ENCODE results near the gene PRIMPOL. TPM values are rescaled to one million over a fixed set of nuclear protein-coding genes. Genes with fewer than 3 reads are reported as not detected.
A peak's percentile ranks its signal among the peaks of the same experiment; 100 is the strongest.

PRIMPOL gene
- total RNA-seq, 2 experiments from 2014 or later: 21.0 to 25.3 TPM

GRCh38 chr4:184662236-184662635 is 12.7 kb downstream of the PRIMPOL start:
- ATAC-seq (no peak), DNase-seq (no peak)
- Mint-ChIP-seq H3K36me3 (peaks cover 33% of the 10 kb centered on the region), H3K9me3 (ENCODE audit: low read depth) (no peaks in the 10 kb centered on the region), H3K4me1 (peaks cover 8% of the 10 kb centered on the region), H3K4me3 (no peak overlapping the region), H3K27ac (no peak overlapping the region), H3K27me3 (no peaks in the 10 kb centered on the region)
- CTCF ChIA-PET: interaction anchor here (2.1 kb wide), 1 partner anchor 12 kb away, joined by 7 read pairs; the partner anchor contains the start of genes CASP3 and PRIMPOL

GRCh38 chr4:184664445-184665210 is 15.1 kb downstream of the PRIMPOL start:
- no peak for DNase-seq
- no peak overlapping the region for H3K4me3 Mint-ChIP-seq
- H3K27ac Mint-ChIP-seq: no peak overlapping the region
- CTCF ChIA-PET: interaction anchor here (1.1 kb wide), 1 partner anchor 15 kb away, joined by 3 read pairs; the partner anchor contains the start of gene PRIMPOL
- no peak for ATAC-seq
- peaks cover 37% of the 10 kb centered on the region for H3K36me3 Mint-ChIP-seq
- H3K4me1 Mint-ChIP-seq: peaks cover 30% of the 10 kb centered on the region
- no peaks in the 10 kb centered on the region for H3K27me3 Mint-ChIP-seq
- H3K9me3 Mint-ChIP-seq (ENCODE audit: low read depth): no peaks in the 10 kb centered on the region

- ATAC-seq (no peak), DNase-seq (no peak)
- H3K36me3 Mint-ChIP-seq: peaks cover 30% of the 10 kb centered on the region
- H3K4me1 Mint-ChIP-seq: peaks cover 36% of the 10 kb centered on the region
- H3K27me3 Mint-ChIP-seq: no peaks in the 10 kb centered on the region
- H3K9me3 Mint-ChIP-seq (ENCODE audit: low read depth): no peaks in the 10 kb centered on the region
- no peak overlapping the region for H3K4me3 Mint-ChIP-seq
- peak overlapping the region; percentile 62 for H3K27ac Mint-ChIP-seq
- CTCF ChIA-PET: interaction anchor here (1.1 kb wide), 1 partner anchor 28 kb away, joined by 5 read pairs; no protein-coding TSS in a partner anchor
Observed at GRCh38 chr4:184666670-184667069, 17.1 kb downstream of the PRIMPOL start.

GRCh38 chr4:184668096-184668495 is 18.6 kb downstream of the PRIMPOL start:
- DNase-seq (no peak), ATAC-seq (peak; percentile 35)
- peak overlapping the region; percentile 93 for H3K27ac Mint-ChIP-seq
- CTCF ChIA-PET: interaction anchor here (1.0 to 2.4 kb wide), 3 partner anchors 19 to 403 kb away, joined by 3 to 13 read pairs (median 5); partner anchors contain the start of genes CASP3, CENPU and PRIMPOL
- peaks cover 36% of the 10 kb centered on the region for H3K36me3 Mint-ChIP-seq
- H3K4me1 Mint-ChIP-seq: peaks cover 36% of the 10 kb centered on the region
- no peak overlapping the region for H3K4me3 Mint-ChIP-seq
- no peaks in the 10 kb centered on the region for H3K9me3 Mint-ChIP-seq (ENCODE audit: low read depth)
- H3K27me3 Mint-ChIP-seq: no peaks in the 10 kb centered on the region

- peaks cover 36% of the 10 kb centered on the region for H3K4me1 Mint-ChIP-seq
- peaks cover 37% of the 10 kb centered on the region for H3K36me3 Mint-ChIP-seq
- ATAC-seq (peak; percentile 89), DNase-seq (peak; percentile 63)
- CTCF ChIA-PET: interaction anchor here (1.0 to 2.4 kb wide), 3 partner anchors 20 to 404 kb away, joined by 3 to 13 read pairs (median 5); partner anchors contain the start of genes CASP3, CENPU and PRIMPOL
- peak overlapping the region; percentile 3 for H3K4me3 Mint-ChIP-seq
- no peaks in the 10 kb centered on the region for H3K9me3 Mint-ChIP-seq (ENCODE audit: low read depth)
- H3K27me3 Mint-ChIP-seq: no peaks in the 10 kb centered on the region
- peak overlapping the region; percentile 93 for H3K27ac Mint-ChIP-seq
Observed at GRCh38 chr4:184668511-184669114, 19.1 kb downstream of the PRIMPOL start.

- H3K9me3 Mint-ChIP-seq (ENCODE audit: low read depth): no peaks in the 10 kb centered on the region
- H3K27me3 Mint-ChIP-seq: no peaks in the 10 kb centered on the region
- no peak for DNase-seq
- peak overlapping the region; percentile 76 for H3K27ac Mint-ChIP-seq
- peaks cover 39% of the 10 kb centered on the region for H3K36me3 Mint-ChIP-seq
- CTCF ChIA-PET: interaction anchor here (1.0 to 2.4 kb wide), 3 partner anchors 21 to 405 kb away, joined by 3 to 13 read pairs (median 5); partner anchors contain the start of genes CASP3, CENPU and PRIMPOL
- ATAC-seq: no peak
- H3K4me1 Mint-ChIP-seq: peaks cover 36% of the 10 kb centered on the region
- H3K4me3 Mint-ChIP-seq: peak overlapping the region; percentile 3
Observed at GRCh38 chr4:184669251-184669650, 19.7 kb downstream of the PRIMPOL start.

GRCh38 chr4:184671101-184671500 is 21.6 kb downstream of the PRIMPOL start:
- Mint-ChIP-seq H3K4me1 (peaks cover 36% of the 10 kb centered on the region), H3K27ac (no peak overlapping the region), H3K4me3 (no peak overlapping the region), H3K9me3 (ENCODE audit: low read depth) (no peaks in the 10 kb centered on the region), H3K36me3 (peaks cover 38% of the 10 kb centered on the region), H3K27me3 (no peaks in the 10 kb centered on the region)
- DNase-seq (no peak), ATAC-seq (no peak)
- CTCF ChIA-PET: no interaction called here

- H3K27me3 Mint-ChIP-seq: no peaks in the 10 kb centered on the region
- CTCF ChIA-PET: interaction anchor here (1.3 kb wide), 1 partner anchor 73 kb away, joined by 3 read pairs; no protein-coding TSS in a partner anchor
- H3K4me1 Mint-ChIP-seq: peaks cover 24% of the 10 kb centered on the region
- ATAC-seq (no peak), DNase-seq (no peak)
- H3K27ac Mint-ChIP-seq: no peak overlapping the region
- H3K36me3 Mint-ChIP-seq: peaks cover 27% of the 10 kb centered on the region
- H3K4me3 Mint-ChIP-seq: no peak overlapping the region
- no peaks in the 10 kb centered on the region for H3K9me3 Mint-ChIP-seq (ENCODE audit: low read depth)
Observed at GRCh38 chr4:184672741-184673140, 23.2 kb downstream of the PRIMPOL start.

GRCh38 chr4:184674011-184674410 is 24.5 kb downstream of the PRIMPOL start:
- no peak overlapping the region for H3K27ac Mint-ChIP-seq

GRCh38 chr4:184675018-184675417 is 25.5 kb downstream of the PRIMPOL start:
- Mint-ChIP-seq H3K27ac (no peak overlapping the region), H3K9me3 (ENCODE audit: low read depth) (no peaks in the 10 kb centered on the region), H3K4me1 (peaks cover 2% of the 10 kb centered on the region), H3K4me3 (no peak overlapping the region), H3K27me3 (no peaks in the 10 kb centered on the region), H3K36me3 (peaks cover 26% of the 10 kb centered on the region)
- no peak for DNase-seq
- no peak for ATAC-seq
- CTCF ChIA-PET: no interaction called here

More at GRCh38 chr4:184674011-184674410, 24.5 kb downstream of the PRIMPOL start:
- Mint-ChIP-seq H3K4me3 (no peak overlapping the region), H3K9me3 (ENCODE audit: low read depth) (no peaks in the 10 kb centered on the region), H3K4me1 (peaks cover 12% of the 10 kb centered on the region), H3K27me3 (no peaks in the 10 kb centered on the region), H3K36me3 (peaks cover 18% of the 10 kb centered on the region)
- CTCF ChIA-PET: no interaction called here
- DNase-seq (no peak), ATAC-seq (no peak)

- no peak for ATAC-seq
- CTCF ChIA-PET: no interaction called here
- no peak overlapping the region for H3K4me3 Mint-ChIP-seq
- no peak for DNase-seq
- H3K4me1 Mint-ChIP-seq: no peaks in the 10 kb centered on the region
- H3K36me3 Mint-ChIP-seq: peaks cover 30% of the 10 kb centered on the region
- no peaks in the 10 kb centered on the region for H3K9me3 Mint-ChIP-seq (ENCODE audit: low read depth)
- H3K27me3 Mint-ChIP-seq: no peaks in the 10 kb centered on the region
- no peak overlapping the region for H3K27ac Mint-ChIP-seq
Observed at GRCh38 chr4:184675821-184676492, 26.4 kb downstream of the PRIMPOL start.

GRCh38 chr4:184680698-184681097 is 31.2 kb downstream of the PRIMPOL start:
- Mint-ChIP-seq H3K27me3 (no peaks in the 10 kb centered on the region), H3K9me3 (ENCODE audit: low read depth) (no peaks in the 10 kb centered on the region), H3K4me1 (peaks cover 11% of the 10 kb centered on the region), H3K36me3 (peaks cover 16% of the 10 kb centered on the region), H3K27ac (no peak overlapping the region), H3K4me3 (no peak overlapping the region)
- CTCF ChIA-PET: no interaction called here
- ATAC-seq (no peak), DNase-seq (no peak)

GRCh38 chr4:184681916-184682315 is 32.4 kb downstream of the PRIMPOL start:
- CTCF ChIA-PET: no interaction called here

More at GRCh38 chr4:184681916-184682315, 32.4 kb downstream of the PRIMPOL start:
- Mint-ChIP-seq H3K27ac (no peak overlapping the region), H3K4me3 (no peak overlapping the region), H3K36me3 (peaks cover 19% of the 10 kb centered on the region), H3K9me3 (ENCODE audit: low read depth) (no peaks in the 10 kb centered on the region), H3K27me3 (no peaks in the 10 kb centered on the region), H3K4me1 (peaks cover 11% of the 10 kb centered on the region)
- no peak for ATAC-seq
- DNase-seq: no peak

Measured in activated CD8-positive, alpha-beta memory T cell treated with anti-CD3 and anti-CD28 coated beads, Interleukin-2, amount 10 ng/mL, durations not matched to agents 7 days and 5 days (primary cell).